Panc1 (cell line): Measurements from ENCODE around the gene SPIB. TPM values are rescaled to one million over a fixed set of nuclear protein-coding genes. Genes with fewer than 3 reads are reported as not detected.

Experiments
- ATAC-seq: fragments of 200-7000 bp; cut with Tn5 transposase; 2 replicates; pipeline ENCODE4 v1.9.1; 2020; ENCODE audit warnings: mild to moderate bottlenecking, moderate library complexity
- BruUV-seq: library from RNA; stranded (reverse); fragments of 400-500 nt; replicated peaks from 2 replicates; lab custom pipeline; 2021; lab: Mats Ljungman, UMichigan
- CTCF ChIA-PET: fragments of 300-600 bp; sonication (Branson Sonifier 250); formaldehyde crosslinking; loops from one replicate; lab custom pipeline; 2022; ENCODE audit warnings: antibody characterized with exemption; lab: Charles Lee
- POLR2A ChIA-PET: fragments of 300-600 bp; sonication (Branson Sonifier 250); formaldehyde crosslinking; loops from one replicate; lab custom pipeline; 2022; ENCODE audit warnings: antibody characterized with exemption; lab: Charles Lee
- DNase-seq: peaks from one replicate; pipeline ENCODE4 v3.0.0-alpha.2; 2010; ENCODE audit warnings: low read depth, low spot score
- H3K27ac ChIP-seq: 2 replicates; pipeline ENCODE4 v1.5.1; 2011; ENCODE audit warnings: mild to moderate bottlenecking, low read length, inconsistent platforms
- H3K27me3 ChIP-seq: fragments of 200-500 bp; sonication (Bioruptor generic); 2 replicates; pipeline ENCODE4 v1.6.0; 2014; ENCODE audit warnings: low read length, inconsistent platforms; ENCODE audit not compliant: control insufficient read depth, insufficient read depth
- H3K36me3 ChIP-seq: fragments of 200-500 bp; sonication (Bioruptor generic); 2 replicates; pipeline ENCODE4 v1.5.1; 2014; ENCODE audit warnings: inconsistent platforms, mild to moderate bottlenecking, low read length, moderate library complexity; ENCODE audit not compliant: control insufficient read depth, insufficient read depth
- H3K4me1 ChIP-seq: 2 replicates; pipeline ENCODE4 v1.5.1; 2011; ENCODE audit warnings: inconsistent platforms, mild to moderate bottlenecking, low read length, moderate library complexity; ENCODE audit not compliant: control insufficient read depth, insufficient read depth
- H3K4me3 ChIP-seq, 2 experiments: 2 replicates each; pipeline ENCODE4 v1.5.1; 2011 to 2012; ENCODE audit warnings: low read depth in 2 of 2, low read length in 2 of 2, mild to moderate bottlenecking in 2 of 2, inconsistent platforms in 1 of 2, moderate library complexity in 1 of 2
- H3K9me3 ChIP-seq: fragments of 200-500 bp; sonication (Bioruptor generic); 2 replicates; pipeline ENCODE4 v1.5.1; 2014; ENCODE audit warnings: low read depth, mild to moderate bottlenecking, inconsistent platforms, low read length, moderate library complexity; ENCODE audit not compliant: control insufficient read depth, insufficient read depth
- CTCF ChIP-seq: fragments of 450-650 bp; IDR thresholded peaks from 2 replicates; pipeline ENCODE4 v1.5.1; 2017; ENCODE audit warnings: mild to moderate bottlenecking
- POLR2AphosphoS5 ChIP-seq: IDR thresholded peaks from 2 replicates; pipeline ENCODE4 v1.6.1; 2012; ENCODE audit warnings: mild to moderate bottlenecking, low read depth, low read length, moderate library complexity
- REST ChIP-seq, 2 experiments: IDR thresholded peaks; 2 replicates each; pipeline ENCODE4 v1.6.1; 2011 to 2012; ENCODE audit warnings: low read depth in 2 of 2, control low read depth in 1 of 2, low read length in 1 of 2, mild to moderate bottlenecking in 1 of 2, moderate library complexity in 1 of 2; ENCODE audit not compliant: insufficient read depth in 1 of 2
- SIN3A ChIP-seq: IDR thresholded peaks from 2 replicates; pipeline ENCODE4 v1.6.1; 2012; ENCODE audit warnings: low read depth, mild to moderate bottlenecking, low read length, moderate library complexity, borderline replicate concordance; ENCODE audit not compliant: insufficient read depth
- TCF7L2 ChIP-seq: IDR thresholded peaks from 2 replicates; pipeline ENCODE4 v1.6.1; 2011; ENCODE audit warnings: mild to moderate bottlenecking, low read depth, low read length, inconsistent platforms
- in situ Hi-C: cut with HindIII; loops from 2 replicates; pipeline ENCODE4 v1.10.0; 2016; ENCODE audit warnings: low sequenced_read_pairs, low pct_unique_long_range_greater_than_20kb
- intact Hi-C: fragments of 100-400 bp; cut with micrococcal nuclease; formaldehyde crosslinking; loops from one replicate; pipeline ENCODE4 v1.10.0; 2022; ENCODE audit not compliant: unreplicated experiment
- total RNA-seq: library from RNA; stranded (reverse); gene quantifications from one replicate; pipeline ENCODE4 v1.2.1, GENCODE V29; 2021; ENCODE audit not compliant: unreplicated experiment

SPIB gene
- total RNA-seq, 1 experiment from 2014 or later = not detected

- DNase-seq = no peak
- no peak overlapping the region for H3K4me3 ChIP-seq
- H3K36me3 ChIP-seq = no peaks in the 10 kb centered on the region
- no peak overlapping the region for H3K27ac ChIP-seq
- TF ChIP-seq SIN3A (no peak), CTCF (peak; percentile 92), TCF7L2 (no peak), POLR2AphosphoS5 (no peak)
- ChIA-PET CTCF (interaction anchor here (0.7 kb wide), 1 partner anchor 9 kb away, joined by 6 read pairs; no protein-coding TSS in a partner anchor), POLR2A (no interaction called here)
- intact Hi-C loops (no loop called here), in situ Hi-C loops (no loop called here)
- H3K4me1 ChIP-seq = no peaks in the 10 kb centered on the region
- no peaks in the 10 kb centered on the region for H3K9me3 ChIP-seq
- H3K27me3 ChIP-seq = no peaks in the 10 kb centered on the region
- no TSS peak for BruUV-seq
- ATAC-seq = peak; percentile 83
Observed at GRCh38 chr19:50414864-50415660, 3.7 kb upstream of the SPIB start.

GRCh38 chr19:50415661-50416033 is 3.1 kb upstream of the SPIB start:
- H3K27ac ChIP-seq = no peak overlapping the region
- DNase-seq (no peak), ATAC-seq (no peak)
- H3K4me3 ChIP-seq = no peak overlapping the region
- H3K9me3 ChIP-seq = no peaks in the 10 kb centered on the region
- ChIA-PET CTCF (interaction anchor here (0.6 kb wide), 1 partner anchor 47 kb away, joined by 3 read pairs; no protein-coding TSS in a partner anchor), POLR2A (no interaction called here)
- H3K36me3 ChIP-seq = no peaks in the 10 kb centered on the region
- intact Hi-C loops (no loop called here), in situ Hi-C loops (no loop called here)
- TF ChIP-seq TCF7L2 (no peak), POLR2AphosphoS5 (no peak), SIN3A (no peak), REST (IDR thresholded peaks at IDR 0.05; ENCODE audit: insufficient read depth in 1 of 2, low read depth in 2 of 2, low read length in 1 of 2) (no peak), CTCF (no peak)
- no peaks in the 10 kb centered on the region for H3K27me3 ChIP-seq
- no TSS peak for BruUV-seq
- no peaks in the 10 kb centered on the region for H3K4me1 ChIP-seq
